Epithelial cell of alveolus of lung (primary cell): ENCODE data around the gene GRK5. TPM values are rescaled to one million over a fixed set of nuclear protein-coding genes. Genes with fewer than 3 reads are reported as not detected.

Experiments used
- total RNA-seq: library from RNA; depleted of rRNA; stranded (reverse); fragments of >200 nt; gene quantifications from 2 replicates; pipeline ENCODE4 v1.2.1, GENCODE V29; 2015

Gene GRK5
- total RNA-seq, result 17.8 and 87.9 TPM in 2 replicates

GRCh38 chr10:119207366-119207666, at the start of gene GRK5:
Gene GRK5, plus strand, starts transcription at chr10:119207571. Its CDS starts 347 bp downstream, at chr10:119207918.

DNA sequence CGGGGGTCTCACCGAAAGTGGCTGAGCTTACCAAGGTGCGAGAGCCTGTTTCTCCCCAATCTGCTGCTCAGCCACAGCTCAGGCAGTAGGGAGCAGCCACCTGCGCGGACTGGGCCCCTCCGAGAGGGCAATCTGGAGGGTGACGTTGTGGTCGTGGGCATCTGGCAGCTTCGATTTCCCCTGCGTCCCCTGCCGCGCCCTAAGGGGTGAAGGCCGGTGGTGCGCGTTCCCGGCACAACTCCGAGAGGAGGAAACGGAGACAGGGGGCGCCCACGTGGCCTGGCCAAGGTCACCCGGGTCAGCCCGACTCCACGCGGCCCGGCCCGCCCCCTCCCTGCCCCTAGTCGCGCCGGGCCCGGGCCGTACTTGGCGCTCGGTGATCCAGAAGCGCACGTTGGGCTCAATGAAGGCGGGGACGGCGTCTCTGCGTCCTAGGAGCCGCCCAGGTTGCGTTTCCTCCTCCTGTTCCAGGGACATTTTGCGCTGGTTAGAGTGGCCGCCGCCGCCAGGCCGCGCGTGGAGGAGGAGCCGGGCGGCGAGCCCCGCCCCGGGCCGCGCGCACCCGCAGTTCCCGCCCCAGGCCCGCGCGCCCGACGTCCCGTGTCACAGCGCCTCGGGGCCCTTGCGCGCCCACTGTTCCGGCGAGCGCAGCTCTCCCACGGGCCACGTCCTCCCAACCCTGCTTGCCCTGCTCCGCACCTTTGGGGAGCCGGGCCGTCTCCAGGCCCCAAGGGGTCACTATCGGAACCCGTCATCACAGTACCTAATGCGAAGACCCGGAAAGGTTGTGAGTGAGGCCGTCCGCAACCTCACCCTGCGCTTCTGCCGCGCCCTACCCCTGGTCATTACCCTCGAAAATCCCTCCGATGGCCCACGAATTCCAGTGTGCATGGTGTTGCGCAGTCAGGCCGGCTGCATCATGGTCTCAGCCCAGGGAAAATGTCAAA, 41.9 kb upstream of the GRK5 start, which contains the start of gene SFXN4:
Gene SFXN4 (minus strand): TSS at position 544 of the 947 bp plus-strand sequence. CDS start 67 bp downstream, at position 477.

GRCh38 chr10:119178372-119179119, 28.8 kb upstream of the GRK5 start, which contains the start of gene PRDX3:
Gene PRDX3, minus strand, starts transcription at chr10:119178812. Its CDS starts 22 bp downstream, at chr10:119178790.

Other genes starting within 250 kb of the GRK5 start
- gene NANOS1, start 177.9 kb upstream of the GRK5 start, total RNA-seq, result 0.65 and 0.72 TPM in 2 replicates
- 74.6 and 79.5 TPM in 2 replicates for gene EIF3A, start 126.8 kb upstream of the GRK5 start, total RNA-seq
- 46.8 and 65.8 TPM in 2 replicates for gene DENND10, start 103.5 kb upstream of the GRK5 start, total RNA-seq
- gene SFXN4, start 41.9 kb upstream of the GRK5 start, total RNA-seq, result 5.6 and 13.3 TPM in 2 replicates
- 108 and 170 TPM in 2 replicates for gene PRDX3, start 28.8 kb upstream of the GRK5 start, total RNA-seq